ENCODE measurements around the gene PRKCH. TPM values are rescaled to one million over a fixed set of nuclear protein-coding genes. Genes with fewer than 3 reads are reported as not detected.

PRKCH gene
- polyA plus RNA-seq, 2 of the 4 experiments (the other 2 are of a cell fraction) = 10.0 to 10.2 TPM

DNA sequence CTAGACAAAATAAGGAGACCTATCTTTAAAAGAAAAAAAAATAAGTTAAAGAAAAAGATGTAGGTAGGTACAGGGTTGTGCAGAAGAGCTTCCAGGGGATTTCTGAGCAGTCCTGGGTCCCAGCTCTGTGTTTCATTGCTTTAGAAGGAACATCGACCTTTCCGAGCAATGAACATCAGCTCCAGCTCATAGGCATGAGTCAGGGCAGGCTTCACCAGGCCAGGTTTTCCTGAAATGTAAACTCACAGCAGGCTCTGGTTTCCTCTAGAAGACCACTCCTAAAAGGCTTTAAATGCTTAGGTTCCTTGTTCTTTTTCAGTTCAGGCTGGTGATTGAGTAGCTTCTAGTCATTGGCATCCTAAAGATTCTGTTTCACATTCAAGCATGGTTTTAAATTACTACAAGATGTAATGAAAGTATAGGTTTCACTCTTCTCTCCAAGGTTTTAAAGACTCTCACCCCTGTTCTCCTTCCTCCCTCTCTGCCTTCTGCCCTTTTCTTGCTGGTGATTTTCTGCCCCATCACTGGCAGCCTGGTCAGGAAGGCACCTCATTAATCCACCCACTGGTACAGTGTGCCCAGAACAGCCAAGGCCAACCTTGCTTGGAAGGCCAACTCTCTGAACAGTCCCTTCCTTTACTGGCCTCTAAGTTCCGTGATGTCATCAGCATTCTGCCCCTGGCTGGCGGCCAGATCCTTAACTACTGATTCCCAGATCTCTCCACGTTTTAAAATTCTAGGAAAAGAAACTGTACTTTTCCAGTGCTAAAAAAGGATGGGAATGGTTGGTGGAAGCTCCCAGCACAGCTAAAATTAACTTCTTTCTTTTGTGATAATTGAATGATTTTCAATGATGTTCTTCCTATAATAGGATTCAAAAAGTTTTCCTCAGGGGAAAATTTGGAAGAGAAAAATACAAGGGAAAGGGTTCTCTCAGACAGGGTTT is 264.5 kb downstream of the PRKCH start:
- H3K4me2 ChIP-seq = peak overlapping the region; percentile 54
- POLR2A ChIA-PET = interaction anchor here (0.6 to 1.1 kb wide), 2 partner anchors 12 to 74 kb away, joined by 3 read pairs; no protein-coding TSS in a partner anchor
- H3K4me3 ChIP-seq = no peak overlapping the region
- TF ChIP-seq CHD2 (IDR thresholded peaks at IDR 0.05; ENCODE audit: low read length, partially characterized antibody) (no peak), FOSL2 (IDR thresholded peaks at IDR 0.05) (no peak), FOSL2 (CRISPR knock-in tag; IDR thresholded peaks at IDR 0.05) (0 out of 2 replicates have a peak, but pooled peaks have one; percentile 9)
- H3K9me3 ChIP-seq = no peaks in the 10 kb centered on the region
- no peak for FAIRE-seq
- no peak for DNase-seq (ENCODE audit: low read depth in 1 of 2, low spot score in 1 of 2)
- CTCF ChIA-PET = interaction anchor here (1.4 kb wide), 1 partner anchor 39 kb away, joined by 3 read pairs; no protein-coding TSS in a partner anchor
- H3K27ac ChIP-seq = peak overlapping the region; percentile 63 to 84
- ATAC-seq = peak; percentile 63 to 65; a peak in 4 of 6 replicates
- WGBS (ENCODE audit: missing lambda C conversion rate) = 34% methylated on average over 5 of the region's 5 CpGs
- H3K4me1 ChIP-seq = peaks cover 53% of the 10 kb centered on the region

DNA sequence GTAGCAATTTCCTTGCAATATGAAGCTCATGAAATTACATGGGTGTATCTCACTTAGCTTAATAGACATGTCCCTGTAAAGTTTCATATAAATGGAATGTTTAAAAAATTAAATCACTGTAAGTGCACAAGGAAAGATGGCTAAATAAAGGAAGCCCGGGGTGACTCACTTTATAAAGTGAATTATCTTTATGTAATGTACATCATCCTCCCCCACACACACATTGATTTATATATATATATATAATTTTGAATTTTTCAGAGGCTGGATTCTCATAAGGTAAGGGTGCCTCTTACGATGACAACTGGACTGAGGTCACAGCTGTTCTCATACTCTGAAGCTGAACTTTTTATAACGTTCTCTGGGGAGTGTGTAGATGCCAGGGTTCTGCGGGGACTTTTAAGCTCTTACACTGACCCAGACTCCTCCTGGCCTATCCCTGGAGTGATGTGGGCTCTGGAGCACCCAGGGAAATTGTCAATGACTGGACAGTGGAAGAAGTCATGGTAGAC is 265.2 kb downstream of the PRKCH start:
- H3K4me3 ChIP-seq = no peak overlapping the region
- peaks cover 46% of the 10 kb centered on the region for H3K4me1 ChIP-seq
- ChIA-PET CTCF (interaction anchor here (0.9 to 1.4 kb wide), 3 partner anchors 12 to 40 kb away, joined by 3 to 4 read pairs (median 4); no protein-coding TSS in a partner anchor), POLR2A (interaction anchor here (1.1 kb wide), 1 partner anchor 13 kb away, joined by 3 read pairs; no protein-coding TSS in a partner anchor)
- H3K9me3 ChIP-seq = no peaks in the 10 kb centered on the region
- FAIRE-seq = no peak
- no peak for ATAC-seq
- no peak for DNase-seq (ENCODE audit: low read depth in 1 of 2, low spot score in 1 of 2)
- TF ChIP-seq JUNB (IDR thresholded peaks at IDR 0.05) (peak; percentile 9; the same call in 1 of the 2 replicates), SMC3 (IDR thresholded peaks at IDR 0.05) (no peak)
- 75% methylated on average over 4 of the region's 4 CpGs for WGBS (ENCODE audit: missing lambda C conversion rate)
- H3K27ac ChIP-seq = peak overlapping the region; percentile 63 to 84
- peak overlapping the region; percentile 54 for H3K4me2 ChIP-seq

DNA sequence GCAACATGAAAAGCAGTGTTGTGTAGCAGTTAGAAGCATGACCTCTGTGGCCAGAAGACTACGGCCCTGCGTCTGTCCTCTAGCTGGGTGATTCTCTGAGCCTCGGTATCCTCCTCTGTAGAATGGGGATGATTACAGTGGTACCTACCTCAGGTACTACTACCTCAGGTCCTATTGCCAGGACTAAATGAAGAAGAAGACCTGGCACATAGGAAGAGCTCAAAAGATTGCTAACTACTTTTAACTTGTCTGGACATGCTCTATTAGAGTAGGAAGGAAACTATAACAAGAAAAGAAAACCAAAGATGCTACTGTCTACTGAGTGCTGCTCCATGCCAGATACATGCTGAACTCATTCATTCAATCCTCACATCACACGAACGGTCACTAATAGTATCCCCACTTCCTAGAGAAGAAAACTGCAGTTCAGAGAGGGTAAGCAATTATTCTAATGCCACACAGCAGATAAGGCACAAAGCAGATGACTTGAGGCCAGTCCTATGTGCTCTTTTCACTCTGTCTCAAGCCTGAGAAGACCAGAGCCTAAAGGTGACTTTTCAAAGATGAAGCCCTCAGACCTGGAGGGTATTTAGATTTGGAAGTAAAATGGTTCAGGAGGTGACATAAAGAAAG is 265.8 kb downstream of the PRKCH start:
- 95% methylated on average over 5 of the region's 5 CpGs for WGBS (ENCODE audit: missing lambda C conversion rate)
- Histone ChIP-seq H3K27ac (peak overlapping the region; percentile 63 to 84), H3K4me1 (peaks cover 40% of the 10 kb centered on the region), H3K9me3 (no peaks in the 10 kb centered on the region), H3K4me3 (no peak overlapping the region), H3K4me2 (peak overlapping the region; percentile 54; the same call in 1 of the 3 replicates)
- DNase-seq (ENCODE audit: low read depth in 1 of 2, low spot score in 1 of 2) = no peak
- CTCF ChIA-PET = interaction anchor here (0.9 to 1.0 kb wide), 2 partner anchors 13 to 28 kb away, joined by 4 read pairs; no protein-coding TSS in a partner anchor
- ATAC-seq = no peak
- TF ChIP-seq CEBPB (IDR thresholded peaks at IDR 0.05) = no peak
- TF ChIP-seq ZFP36 (IDR thresholded peaks at IDR 0.05; ENCODE audit: borderline replicate concordance, partially characterized antibody) = peak; percentile 48
- POLR2A ChIA-PET = interaction anchor here (1.1 kb wide), 1 partner anchor 13 kb away, joined by 3 read pairs; no protein-coding TSS in a partner anchor
- FAIRE-seq = no peak

DNA sequence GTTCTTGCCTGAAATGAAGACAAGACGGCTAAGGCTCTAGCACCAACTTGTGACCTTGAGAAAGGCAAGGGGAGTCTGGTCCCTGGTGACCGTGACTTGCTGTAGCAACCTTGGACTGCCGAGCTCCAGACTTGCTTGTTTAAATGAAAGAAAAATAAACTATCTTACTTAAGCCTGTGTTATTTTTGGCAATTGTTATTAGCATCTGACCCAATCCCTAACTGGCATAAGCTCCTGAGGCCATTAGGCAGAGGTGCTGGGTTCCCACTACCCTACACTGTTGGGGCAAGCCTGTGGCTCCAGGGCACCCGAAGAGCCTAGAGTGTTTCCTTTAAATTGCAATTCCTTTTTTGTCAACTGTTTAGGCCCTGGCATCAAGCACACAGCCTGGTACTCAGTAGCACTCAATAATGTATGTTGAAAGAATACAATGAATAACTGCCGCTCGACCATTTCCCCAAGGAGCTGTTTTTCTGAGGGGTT is 267.1 kb downstream of the PRKCH start:
- H3K4me3 ChIP-seq = no peak overlapping the region
- DNase-seq (ENCODE audit: low read depth in 1 of 2, low spot score in 1 of 2) (no peak), ATAC-seq (no peak), FAIRE-seq (no peak)
- H3K9me3 ChIP-seq = no peaks in the 10 kb centered on the region
- ChIA-PET POLR2A (interaction anchor here (0.5 kb wide), 1 partner anchor 154 kb away, joined by 4 read pairs; no protein-coding TSS in a partner anchor), CTCF (interaction anchor here (1.1 to 1.7 kb wide), 3 partner anchors 15 to 249 kb away, joined by 3 to 4 read pairs (median 3); no protein-coding TSS in a partner anchor)
- peaks cover 38% of the 10 kb centered on the region for H3K4me1 ChIP-seq
- TF ChIP-seq RFX5 (IDR thresholded peaks at IDR 0.05) (no peak), MYC (IDR thresholded peaks at IDR 0.05; ENCODE audit: borderline replicate concordance, low read length) (no peak)
- H3K4me2 ChIP-seq = no peak overlapping the region
- 82% methylated on average over 6 of the region's 6 CpGs for WGBS (ENCODE audit: missing lambda C conversion rate)
- peak overlapping the region; percentile 18 to 84; a peak in 4 of 6 replicates for H3K27ac ChIP-seq

DNA sequence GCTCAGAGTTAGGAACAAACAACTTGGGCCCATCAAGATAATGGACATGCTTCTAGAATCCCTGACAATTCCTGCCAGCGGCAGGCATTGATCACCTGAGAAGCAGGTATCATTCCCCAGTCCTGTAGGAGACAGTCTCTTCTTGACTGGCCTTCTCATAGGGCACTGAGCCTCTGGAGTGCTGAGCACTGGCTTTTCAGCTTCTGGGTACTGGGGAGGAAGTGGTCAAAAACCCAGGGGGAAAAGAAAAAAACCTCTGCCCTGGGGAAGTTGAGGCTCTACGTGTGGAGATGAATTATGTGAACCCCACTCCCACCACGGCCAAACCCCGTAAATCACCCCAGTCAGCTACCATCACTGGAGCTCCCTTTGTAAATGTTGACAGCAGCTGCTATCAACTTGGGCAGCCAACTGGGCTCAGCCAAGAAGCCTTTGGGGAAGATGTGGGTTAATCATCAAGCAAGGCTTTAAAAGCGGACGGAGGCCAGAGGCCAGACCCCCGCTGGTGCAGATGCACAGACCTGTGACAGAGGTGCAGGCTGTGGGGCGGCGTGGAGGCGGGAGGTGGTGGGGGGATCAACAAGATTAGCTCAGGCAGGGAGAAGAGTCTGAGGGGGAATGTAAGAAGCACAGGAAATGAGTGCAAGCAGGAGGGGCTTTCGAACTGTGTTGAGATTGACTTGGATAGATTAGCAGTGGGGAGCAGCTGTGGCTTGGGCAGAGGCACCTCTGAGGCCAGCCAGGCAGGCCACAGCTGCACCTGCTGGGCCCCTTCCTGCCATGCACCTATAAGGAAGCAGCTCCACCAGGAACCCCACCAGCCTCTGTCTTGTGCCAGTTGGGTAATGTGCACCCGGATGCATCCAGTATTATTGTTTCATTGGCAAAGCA is 268.6 kb downstream of the PRKCH start:
- POLR2A ChIA-PET = interaction anchor here (1.6 kb wide), 1 partner anchor 105 kb away, joined by 4 read pairs; the partner anchor contains the start of gene HIF1A
- no peaks in the 10 kb centered on the region for H3K9me3 ChIP-seq
- no peak for TF ChIP-seq FOSB (CRISPR knock-in tag; IDR thresholded peaks at IDR 0.05)
- TF ChIP-seq JUNB (IDR thresholded peaks at IDR 0.05) = no peak
- TF ChIP-seq CEBPB (IDR thresholded peaks at IDR 0.05) = no peak
- H3K4me1 ChIP-seq = peaks cover 34% of the 10 kb centered on the region
- no peak for ATAC-seq
- WGBS (ENCODE audit: missing lambda C conversion rate) = 91% methylated on average over 12 of the region's 12 CpGs
- H3K27ac ChIP-seq = peak overlapping the region in 1 of 2 experiments; percentile 37; a peak in 2 of 6 replicates
- FAIRE-seq = no peak
- DNase-seq (ENCODE audit: low read depth in 1 of 2, low spot score in 1 of 2) = no peak
- no peak overlapping the region for H3K4me2 ChIP-seq
- CTCF ChIA-PET = interaction anchor here (1.1 to 1.7 kb wide), 4 partner anchors 9 to 248 kb away, joined by 3 to 4 read pairs (median 4); no protein-coding TSS in a partner anchor
- no peak overlapping the region for H3K4me3 ChIP-seq

All from A549 (cell line).